ENCODE measurements around the gene UMAD1.

- TF ChIP-seq ZFP3 (CRISPR knock-in tag; IDR thresholded peaks at IDR 0.05) (no peak), PATZ1 (CRISPR knock-in tag; IDR thresholded peaks at IDR 0.05; ENCODE audit: borderline replicate concordance) (no peak), POU6F1 (CRISPR knock-in tag; IDR thresholded peaks at IDR 0.05; ENCODE audit: borderline replicate concordance, low read depth) (peak; percentile 25; the same call in 1 of the 2 replicates), CSDC2 (CRISPR knock-in tag; IDR thresholded peaks at IDR 0.05) (no peak), ARNTL (CRISPR knock-in tag; IDR thresholded peaks at IDR 0.05; ENCODE audit: borderline replicate concordance, low read depth) (no peak)
These were observed 67.3 kb downstream of the UMAD1 start for GRCh38 chr7:7707806-7708205.

Measured in SK-N-SH treated with all-trans-retinoic acid at 6 μM for 48 hours (cell line).